Measurements from ENCODE around the gene CEP57L1.

The CEP57L1 gene

GRCh38 chr6:109059571-109060021 is 35.7 kb upstream of the CEP57L1 start:
- Mint-ChIP-seq H3K4me3 (no peak overlapping the region), H3K36me3 (no peaks in the 10 kb centered on the region), H3K9me3 (no peaks in the 10 kb centered on the region), H3K27ac (peak overlapping the region; percentile 16), H3K4me1 (peaks cover 7% of the 10 kb centered on the region), H3K27me3 (no peaks in the 10 kb centered on the region)
- DNase-seq (ENCODE audit: low spot score in 2 of 2) = no peak
- ATAC-seq (ENCODE audit: low read depth) = peak; percentile 80

GRCh38 chr6:109060571-109060970 is 34.7 kb upstream of the CEP57L1 start:
- Mint-ChIP-seq H3K4me3 (no peak overlapping the region), H3K36me3 (no peaks in the 10 kb centered on the region), H3K27me3 (no peaks in the 10 kb centered on the region), H3K27ac (no peak overlapping the region), H3K4me1 (peaks cover 7% of the 10 kb centered on the region), H3K9me3 (no peaks in the 10 kb centered on the region)
- no peak for ATAC-seq (ENCODE audit: low read depth)
- DNase-seq (ENCODE audit: low spot score in 2 of 2) = no peak

GRCh38 chr6:109062216-109062615 is 33.1 kb upstream of the CEP57L1 start:
- H3K27me3 Mint-ChIP-seq = no peaks in the 10 kb centered on the region
- H3K4me3 Mint-ChIP-seq = no peak overlapping the region
- peaks cover 7% of the 10 kb centered on the region for H3K4me1 Mint-ChIP-seq
- H3K27ac Mint-ChIP-seq = peak overlapping the region; percentile 36
- H3K36me3 Mint-ChIP-seq = no peaks in the 10 kb centered on the region
- DNase-seq (ENCODE audit: low spot score in 2 of 2) (no peak), ATAC-seq (ENCODE audit: low read depth) (no peak)
- no peaks in the 10 kb centered on the region for H3K9me3 Mint-ChIP-seq

GRCh38 chr6:109062767-109063352 is 32.4 kb upstream of the CEP57L1 start:
- no peak for ATAC-seq (ENCODE audit: low read depth)
- no peak overlapping the region for H3K27ac Mint-ChIP-seq
- peaks cover 7% of the 10 kb centered on the region for H3K4me1 Mint-ChIP-seq
- H3K27me3 Mint-ChIP-seq = no peaks in the 10 kb centered on the region
- H3K4me3 Mint-ChIP-seq = no peak overlapping the region
- no peaks in the 10 kb centered on the region for H3K36me3 Mint-ChIP-seq
- DNase-seq (ENCODE audit: low spot score in 2 of 2) = no peak
- H3K9me3 Mint-ChIP-seq = no peaks in the 10 kb centered on the region

- no peaks in the 10 kb centered on the region for H3K27me3 Mint-ChIP-seq
- no peak overlapping the region for H3K4me3 Mint-ChIP-seq
- H3K36me3 Mint-ChIP-seq = no peaks in the 10 kb centered on the region
- ATAC-seq (ENCODE audit: low read depth) (no peak), DNase-seq (ENCODE audit: low spot score in 2 of 2) (no peak)
- H3K4me1 Mint-ChIP-seq = peaks cover 3% of the 10 kb centered on the region
- no peaks in the 10 kb centered on the region for H3K9me3 Mint-ChIP-seq
- no peak overlapping the region for H3K27ac Mint-ChIP-seq
Measured at GRCh38 chr6:109069746-109070145, 25.6 kb upstream of the CEP57L1 start.

GRCh38 chr6:109071125-109071917 is 24.0 kb upstream of the CEP57L1 start:
- Mint-ChIP-seq H3K27me3 (no peaks in the 10 kb centered on the region), H3K4me1 (peaks cover 3% of the 10 kb centered on the region), H3K9me3 (no peaks in the 10 kb centered on the region), H3K27ac (no peak overlapping the region), H3K4me3 (no peak overlapping the region), H3K36me3 (peaks cover 2% of the 10 kb centered on the region)
- ATAC-seq (ENCODE audit: low read depth) (no peak), DNase-seq (ENCODE audit: low spot score in 2 of 2) (no peak)

GRCh38 chr6:109073344-109074132 is 21.8 kb upstream of the CEP57L1 start:
- Mint-ChIP-seq H3K36me3 (peaks cover 2% of the 10 kb centered on the region), H3K27ac (no peak overlapping the region)
- DNase-seq (ENCODE audit: low spot score in 2 of 2) = peak; percentile 51 to 69

GRCh38 chr6:109074133-109074415 is 21.2 kb upstream of the CEP57L1 start:
- H3K4me3 Mint-ChIP-seq = no peak overlapping the region

More at GRCh38 chr6:109073344-109074132, 21.8 kb upstream of the CEP57L1 start:
- H3K9me3 Mint-ChIP-seq = no peaks in the 10 kb centered on the region
- no peak overlapping the region for H3K4me3 Mint-ChIP-seq
- ATAC-seq (ENCODE audit: low read depth) = peak; percentile 67
- H3K4me1 Mint-ChIP-seq = peaks cover 4% of the 10 kb centered on the region
- H3K27me3 Mint-ChIP-seq = no peaks in the 10 kb centered on the region

GRCh38 chr6:109075934-109076333 is 19.4 kb upstream of the CEP57L1 start:
- Mint-ChIP-seq H3K4me3 (no peak overlapping the region), H3K4me1 (peaks cover 5% of the 10 kb centered on the region), H3K9me3 (no peaks in the 10 kb centered on the region), H3K27ac (no peak overlapping the region), H3K27me3 (no peaks in the 10 kb centered on the region), H3K36me3 (peaks cover 2% of the 10 kb centered on the region)
- DNase-seq (ENCODE audit: low spot score in 2 of 2) (no peak), ATAC-seq (ENCODE audit: low read depth) (no peak)

More at GRCh38 chr6:109074133-109074415, 21.2 kb upstream of the CEP57L1 start:
- Mint-ChIP-seq H3K36me3 (peaks cover 2% of the 10 kb centered on the region), H3K27ac (no peak overlapping the region), H3K27me3 (no peaks in the 10 kb centered on the region), H3K9me3 (no peaks in the 10 kb centered on the region), H3K4me1 (peaks cover 4% of the 10 kb centered on the region)
- DNase-seq (ENCODE audit: low spot score in 2 of 2) (no peak), ATAC-seq (ENCODE audit: low read depth) (no peak)

GRCh38 chr6:109076377-109076776 is 18.9 kb upstream of the CEP57L1 start:
- DNase-seq (ENCODE audit: low spot score in 2 of 2) (no peak), ATAC-seq (ENCODE audit: low read depth) (no peak)
- peaks cover 2% of the 10 kb centered on the region for H3K36me3 Mint-ChIP-seq
- no peak overlapping the region for H3K27ac Mint-ChIP-seq
- no peaks in the 10 kb centered on the region for H3K9me3 Mint-ChIP-seq
- no peak overlapping the region for H3K4me3 Mint-ChIP-seq
- no peaks in the 10 kb centered on the region for H3K27me3 Mint-ChIP-seq
- peaks cover 6% of the 10 kb centered on the region for H3K4me1 Mint-ChIP-seq

- no peaks in the 10 kb centered on the region for H3K9me3 Mint-ChIP-seq
- DNase-seq (ENCODE audit: low spot score in 2 of 2) (no peak), ATAC-seq (ENCODE audit: low read depth) (no peak)
- peaks cover 3% of the 10 kb centered on the region for H3K4me1 Mint-ChIP-seq
- H3K4me3 Mint-ChIP-seq = no peak overlapping the region
- no peaks in the 10 kb centered on the region for H3K27me3 Mint-ChIP-seq
- H3K36me3 Mint-ChIP-seq = peaks cover 2% of the 10 kb centered on the region
- no peak overlapping the region for H3K27ac Mint-ChIP-seq
Measured at GRCh38 chr6:109079981-109080380, 15.3 kb upstream of the CEP57L1 start.

- no peak for ATAC-seq (ENCODE audit: low read depth)
- DNase-seq (ENCODE audit: low spot score in 2 of 2) = no peak
- Mint-ChIP-seq H3K4me1 (peaks cover 3% of the 10 kb centered on the region), H3K4me3 (no peak overlapping the region), H3K27me3 (no peaks in the 10 kb centered on the region), H3K27ac (no peak overlapping the region), H3K36me3 (no peaks in the 10 kb centered on the region), H3K9me3 (no peaks in the 10 kb centered on the region)
Measured at GRCh38 chr6:109081026-109081425, 14.3 kb upstream of the CEP57L1 start.

GRCh38 chr6:109081516-109082187 is 13.7 kb upstream of the CEP57L1 start:
- H3K27ac Mint-ChIP-seq = no peak overlapping the region
- H3K9me3 Mint-ChIP-seq = no peaks in the 10 kb centered on the region
- no peak for ATAC-seq (ENCODE audit: low read depth)
- no peaks in the 10 kb centered on the region for H3K27me3 Mint-ChIP-seq
- DNase-seq (ENCODE audit: low spot score in 2 of 2) = no peak
- H3K4me1 Mint-ChIP-seq = peaks cover 3% of the 10 kb centered on the region
- no peaks in the 10 kb centered on the region for H3K36me3 Mint-ChIP-seq
- no peak overlapping the region for H3K4me3 Mint-ChIP-seq

GRCh38 chr6:109082188-109082577 is 13.1 kb upstream of the CEP57L1 start:
- Mint-ChIP-seq H3K27me3 (no peaks in the 10 kb centered on the region), H3K4me3 (no peak overlapping the region), H3K9me3 (no peaks in the 10 kb centered on the region), H3K27ac (no peak overlapping the region), H3K4me1 (peaks cover 2% of the 10 kb centered on the region), H3K36me3 (no peaks in the 10 kb centered on the region)
- ATAC-seq (ENCODE audit: low read depth) (no peak), DNase-seq (ENCODE audit: low spot score in 2 of 2) (no peak)

Data from memory B cell (primary cell).